Measurements from ENCODE around the gene HCN3. TPM values are rescaled to one million over a fixed set of nuclear protein-coding genes. Genes with fewer than 3 reads are reported as not detected.

The HCN3 gene
- total RNA-seq (ENCODE audit: low replicate concordance): 0.53 and 1.5 TPM in 2 replicates

DNA sequence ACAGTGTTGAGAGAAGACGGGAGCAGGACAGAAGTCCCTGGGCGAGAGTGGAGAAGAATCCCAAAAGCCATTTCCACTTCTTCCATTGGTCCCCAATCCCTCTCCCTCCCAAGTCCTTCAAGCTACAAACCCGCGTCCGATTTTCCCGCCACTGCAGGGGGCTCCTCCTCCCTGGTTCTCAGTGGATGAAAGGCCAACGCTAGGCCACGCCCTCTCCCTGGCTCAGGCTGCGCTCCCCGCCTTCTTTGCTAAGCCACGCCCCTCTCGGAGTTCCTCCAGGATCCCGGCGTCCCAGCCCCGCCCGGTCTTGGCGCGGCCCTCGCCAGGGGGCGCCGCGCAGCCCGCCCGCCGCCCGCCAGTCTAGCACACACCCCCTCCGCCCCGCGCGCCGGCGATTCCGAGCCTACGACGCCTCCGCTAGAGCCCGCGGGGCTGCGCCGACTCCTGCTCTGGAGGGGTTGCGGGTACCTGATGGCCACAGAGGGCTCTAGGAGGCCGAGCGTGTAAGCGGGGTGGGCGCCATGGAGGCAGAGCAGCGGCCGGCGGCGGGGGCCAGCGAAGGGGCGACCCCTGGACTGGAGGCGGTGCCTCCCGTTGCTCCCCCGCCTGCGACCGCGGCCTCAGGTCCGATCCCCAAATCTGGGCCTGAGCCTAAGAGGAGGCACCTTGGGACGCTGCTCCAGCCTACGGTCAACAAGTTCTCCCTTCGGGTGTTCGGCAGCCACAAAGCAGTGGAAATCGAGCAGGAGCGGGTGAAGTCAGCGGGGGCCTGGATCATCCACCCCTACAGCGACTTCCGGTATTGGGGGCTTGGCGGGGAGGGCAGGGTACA is at the start of gene HCN3:
Gene HCN3, plus strand, starts transcription at position 394 of the 832 bp plus-strand sequence. Its CDS starts 128 bp downstream, at position 522.

DNA sequence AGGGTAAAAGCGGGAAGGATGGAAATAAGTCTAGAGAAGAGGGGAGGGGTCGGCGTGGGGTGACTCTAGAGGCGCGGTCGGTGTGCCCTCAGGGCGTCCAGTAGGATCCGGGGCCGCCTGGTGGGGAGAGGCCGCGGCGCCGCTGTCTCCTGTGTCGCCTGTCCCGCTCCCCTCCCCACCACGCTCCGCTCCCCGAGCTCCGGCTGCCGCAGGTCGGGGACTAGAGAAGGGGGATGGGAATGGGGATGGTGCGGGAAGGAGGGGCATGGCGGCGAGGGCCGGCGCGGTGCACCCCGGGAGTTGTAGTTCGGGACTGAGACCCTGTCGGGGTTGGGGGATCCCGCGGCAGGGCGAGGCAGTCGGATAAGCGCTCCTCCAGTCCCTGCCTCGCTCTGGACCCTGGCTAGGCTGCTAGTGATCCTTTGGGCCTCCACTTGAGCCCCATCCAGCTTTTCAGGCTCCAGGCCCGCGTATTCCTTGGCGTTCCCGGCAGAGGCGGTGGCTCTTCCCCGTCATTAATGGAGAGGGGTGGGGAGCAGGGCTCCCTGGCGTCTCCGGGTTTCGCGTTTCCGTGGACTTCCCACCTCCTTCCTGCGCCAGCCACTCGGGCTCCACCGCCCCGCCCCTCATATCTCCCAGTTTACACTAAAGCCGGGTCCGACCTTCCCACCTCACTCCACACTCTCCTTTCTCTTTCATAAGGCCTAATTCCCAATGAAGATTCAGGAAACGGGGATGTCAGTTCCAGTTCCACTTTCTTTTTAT is 21.8 kb upstream of the HCN3 start, which contains the start of gene ENTREP3:
Gene ENTREP3, minus strand, starts transcription at position 241 of the 765 bp plus-strand sequence. CDS start 606 bp downstream, outside the sequence.

DNA sequence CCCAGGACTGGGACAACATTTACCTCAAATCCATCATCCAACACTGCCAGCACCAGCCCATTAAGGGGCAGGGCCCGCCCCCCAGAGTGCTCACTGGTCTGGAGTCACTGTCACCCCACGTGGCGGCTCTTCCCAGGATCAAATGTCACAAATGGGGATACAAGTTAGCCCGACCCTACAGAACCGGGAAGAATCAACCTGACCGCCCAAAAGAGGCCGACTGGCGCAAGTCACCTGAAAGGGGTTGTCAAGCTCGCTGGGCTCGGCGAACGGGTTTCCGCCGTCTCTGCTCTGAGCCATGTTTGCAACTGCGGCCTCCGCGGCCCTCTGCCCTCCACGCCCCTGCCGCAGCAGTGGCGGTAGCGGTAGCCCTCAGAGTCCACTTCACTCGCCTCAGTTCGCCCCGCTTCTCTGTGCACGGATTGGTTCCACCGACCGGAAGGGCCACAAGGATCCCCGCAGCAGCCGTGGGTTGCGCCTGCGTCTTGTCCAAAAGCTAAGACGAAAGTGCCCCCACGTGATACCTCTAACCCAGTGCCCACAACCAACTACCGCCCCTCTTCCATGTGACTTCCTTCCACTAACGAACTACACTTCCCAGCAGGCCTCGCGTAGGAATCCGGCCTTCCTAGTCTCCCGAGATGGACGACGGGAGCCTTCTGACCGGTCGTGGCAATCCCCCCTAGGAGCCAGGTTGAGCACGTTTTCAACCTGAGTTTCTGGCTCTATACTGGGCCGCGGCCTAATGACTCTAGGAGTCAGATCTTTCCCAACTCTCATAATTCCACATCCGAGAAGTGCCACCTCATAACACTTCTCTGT is 15.2 kb upstream of the HCN3 start, which contains the start of gene SCAMP3:
Gene SCAMP3, minus strand, starts transcription at position 509 of the 822 bp plus-strand sequence. Its CDS starts 209 bp downstream, at position 300.

DNA sequence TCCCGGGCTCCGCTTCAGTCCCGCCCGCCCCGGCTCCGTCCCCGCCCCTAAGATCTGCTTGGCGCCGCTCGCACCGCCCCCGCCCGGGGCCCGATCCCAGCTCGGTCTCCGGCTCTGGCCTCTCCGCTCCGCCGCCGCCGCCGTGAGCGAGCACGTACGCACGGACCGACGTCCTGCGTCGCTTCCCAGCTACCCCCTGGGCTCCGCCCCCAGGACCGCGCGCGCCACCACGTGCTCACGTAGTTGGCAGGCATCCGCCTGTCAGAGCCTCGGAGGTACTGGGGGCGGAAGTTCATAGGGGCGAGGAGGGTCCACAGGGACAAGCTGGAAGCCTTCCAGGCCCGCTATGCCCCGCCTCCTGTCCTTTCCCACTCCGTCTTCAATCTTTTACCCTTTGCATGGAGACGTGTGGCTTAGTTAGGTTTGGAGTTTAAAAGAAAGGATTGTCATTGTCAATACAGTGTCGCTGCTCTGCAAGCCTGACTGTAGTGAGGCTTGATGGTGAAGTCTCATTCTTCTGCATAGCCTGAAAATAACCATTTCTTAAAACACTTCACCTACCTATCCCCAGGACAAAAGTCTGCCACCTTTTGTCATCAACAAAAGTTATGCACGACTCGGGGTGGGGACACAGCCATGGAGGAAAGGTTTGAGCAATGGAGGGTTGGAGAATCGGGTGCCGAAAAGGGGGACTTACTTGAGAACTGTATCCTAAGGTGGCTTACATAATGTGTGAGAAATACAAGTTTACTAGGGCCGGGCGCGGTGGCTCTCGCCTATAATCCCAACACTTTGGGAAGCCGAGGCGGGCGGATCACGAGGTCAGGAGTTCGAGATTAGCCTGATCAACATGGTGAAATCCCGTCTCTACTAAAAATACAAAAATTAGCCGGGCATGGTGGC is 3.7 kb upstream of the HCN3 start, which contains the start of gene CLK2:
Gene CLK2, minus strand, starts transcription at position 162 of the 903 bp plus-strand sequence. CDS start 2,527 bp downstream, outside the sequence.

DNA sequence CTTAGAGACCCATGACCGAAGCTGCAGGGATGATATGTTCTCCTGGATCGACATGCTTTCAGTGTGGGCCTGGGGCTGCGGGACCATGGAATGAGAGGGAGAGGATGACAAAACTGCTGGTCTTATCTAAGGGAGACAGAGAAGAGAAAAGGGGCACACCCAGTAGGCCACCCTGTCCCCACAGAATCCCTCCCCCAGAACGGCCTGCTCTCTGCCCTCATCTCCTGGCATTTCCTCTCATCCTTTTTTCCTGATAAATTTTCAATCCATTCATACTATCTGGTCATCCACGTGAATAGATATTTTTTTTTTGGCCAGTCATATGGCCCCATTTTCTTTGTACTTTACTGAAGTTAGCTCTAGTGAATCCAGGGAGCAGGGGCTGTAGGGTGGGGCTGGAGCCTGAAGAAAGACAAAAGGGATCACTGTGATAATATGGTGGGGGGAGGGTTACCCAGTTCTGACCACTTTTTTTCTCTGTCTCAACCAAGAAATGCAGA is 24.1 kb downstream of the HCN3 start, which contains the start of gene PKLR:
Gene PKLR, minus strand, starts transcription at position 97 of the 500 bp plus-strand sequence. Its CDS starts 43 bp downstream, at position 54.

DNA sequence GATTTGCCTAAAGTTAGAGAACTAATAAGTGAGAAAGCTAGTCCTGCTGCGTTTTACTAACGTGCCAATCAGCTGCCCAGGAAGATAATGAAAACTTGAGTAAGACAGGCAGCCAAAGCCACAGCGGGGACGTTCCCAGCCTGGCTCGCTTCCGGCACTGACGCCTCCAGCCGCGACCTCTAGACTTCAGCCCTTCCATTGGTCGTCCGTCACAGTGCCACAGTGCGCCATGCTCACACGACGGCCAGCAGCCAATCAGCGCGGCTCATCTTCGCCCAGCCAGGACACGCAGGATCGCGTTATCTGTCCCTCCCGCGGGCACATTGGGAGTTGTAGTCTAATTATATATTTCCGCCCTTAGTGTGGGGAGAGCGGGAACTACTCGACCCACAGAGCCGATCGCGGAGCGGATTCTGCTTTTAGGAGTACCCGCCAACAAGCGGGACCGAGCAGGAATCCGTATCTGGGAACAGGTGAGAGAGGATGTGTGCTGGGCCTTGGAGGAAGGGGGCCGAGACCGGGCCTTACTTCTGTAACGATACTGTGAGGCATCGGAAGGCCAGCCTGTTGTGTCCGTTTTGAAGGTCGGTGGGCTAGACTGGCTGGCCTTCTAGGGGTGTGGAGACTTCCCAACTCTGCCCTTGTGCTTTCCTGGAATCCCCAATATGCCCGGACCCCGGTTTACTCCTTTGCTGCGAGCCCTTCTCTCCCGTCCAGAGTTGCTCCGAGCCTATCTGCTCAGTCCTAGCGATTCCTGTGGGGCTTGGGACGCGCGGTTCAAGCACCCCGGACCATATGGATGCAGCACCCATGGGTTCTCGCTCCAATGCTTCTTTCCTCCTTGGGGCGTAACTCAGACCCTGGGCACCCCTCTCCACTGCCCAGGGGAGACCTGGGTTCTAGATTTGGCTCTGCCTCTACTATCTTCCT is 31.5 kb downstream of the HCN3 start, which contains the start of gene FDPS:
Gene FDPS, plus strand, starts transcription at position 374 of the 930 bp plus-strand sequence. CDS start 924 bp downstream, outside the sequence.

DNA sequence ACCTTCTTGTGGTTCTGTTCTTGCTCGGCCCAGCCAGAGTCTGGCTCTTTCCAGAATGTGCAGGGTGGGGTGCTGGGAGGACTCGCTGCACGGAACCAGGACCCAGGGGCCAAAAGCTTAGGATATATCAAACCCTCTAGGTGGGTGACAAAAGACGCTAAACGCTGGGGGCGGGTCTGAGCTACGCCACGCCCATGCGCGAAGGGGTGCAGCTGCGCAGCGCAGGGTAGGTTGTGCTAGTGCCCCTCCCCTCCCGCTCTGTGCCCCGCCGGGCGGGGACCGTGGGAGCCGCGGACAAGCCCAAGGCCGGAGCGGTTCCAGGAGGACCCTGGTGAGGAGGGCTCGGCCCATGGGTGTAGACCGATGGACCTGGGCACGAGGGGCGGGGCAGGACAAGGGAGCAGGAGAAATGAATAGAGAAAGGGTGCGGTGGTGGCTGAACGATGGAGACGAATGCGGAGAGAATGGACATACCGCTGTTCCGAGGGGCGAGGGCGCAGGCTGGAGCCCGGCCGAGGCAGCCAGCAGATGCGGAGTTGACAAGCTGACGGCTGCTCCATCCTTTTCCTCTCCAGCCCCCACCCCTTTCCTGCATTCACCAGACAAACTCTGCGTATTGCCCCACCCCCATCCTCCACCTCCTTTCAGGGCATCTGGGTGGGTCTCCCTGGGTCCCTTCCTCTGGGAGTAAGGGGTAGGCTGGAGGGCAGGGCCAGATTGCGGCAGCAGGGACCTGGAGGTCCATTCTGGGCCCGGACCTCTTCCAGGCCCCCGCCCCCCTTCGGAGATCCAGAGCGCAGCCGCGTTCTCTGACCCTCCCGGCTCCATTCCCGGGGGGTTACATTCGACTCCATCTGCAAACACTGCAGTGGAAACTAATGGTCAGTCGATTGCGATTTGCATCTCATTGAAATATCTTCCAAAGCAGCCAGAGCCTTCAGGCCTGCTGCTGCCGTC is 43.7 kb downstream of the HCN3 start, which contains the start of gene RUSC1:
Gene RUSC1, plus strand, starts transcription at position 234 of the 957 bp plus-strand sequence. CDS start 880 bp downstream, outside the sequence.

Other genes with a start within 250 kb of the HCN3 start
- not detected in 2 replicates for gene DCST2, start 243.7 kb upstream of the HCN3 start, total RNA-seq (ENCODE audit: low replicate concordance)
- not detected in 2 replicates for gene DCST1, start 243.6 kb upstream of the HCN3 start, total RNA-seq (ENCODE audit: low replicate concordance)
- 48.2 and 64.5 TPM in 2 replicates for gene ADAM15, start 226.1 kb upstream of the HCN3 start, total RNA-seq (ENCODE audit: low replicate concordance)
- gene EFNA4, start 213.7 kb upstream of the HCN3 start, total RNA-seq (ENCODE audit: low replicate concordance): 1.8 and 5.7 TPM in 2 replicates
- gene EFNA3, start 198.6 kb upstream of the HCN3 start, total RNA-seq (ENCODE audit: low replicate concordance): 0.35 and 0.90 TPM in 2 replicates
- 0.23 and 4.9 TPM in 2 replicates for gene EFNA1, start 149.6 kb upstream of the HCN3 start, total RNA-seq (ENCODE audit: low replicate concordance)
- 17.9 and 32.0 TPM in 2 replicates for gene SLC50A1, start 141.6 kb upstream of the HCN3 start, total RNA-seq (ENCODE audit: low replicate concordance)
- 27.5 and 42.7 TPM in 2 replicates for gene DPM3, start 136.9 kb upstream of the HCN3 start, total RNA-seq (ENCODE audit: low replicate concordance)
- 86.9 and 102 TPM in 2 replicates for gene KRTCAP2, start 104.2 kb upstream of the HCN3 start, total RNA-seq (ENCODE audit: low replicate concordance)
- 1.5 and 3.5 TPM in 2 replicates for gene TRIM46, start 103.6 kb upstream of the HCN3 start, total RNA-seq (ENCODE audit: low replicate concordance)
- gene THBS3, start 69.6 kb upstream of the HCN3 start, total RNA-seq (ENCODE audit: low replicate concordance): 35.0 and 52.5 TPM in 2 replicates
- 30.1 and 45.6 TPM in 2 replicates for gene MTX1, start 68.8 kb upstream of the HCN3 start, total RNA-seq (ENCODE audit: low replicate concordance)
- gene ENTREP3, start 22.0 kb upstream of the HCN3 start, total RNA-seq (ENCODE audit: low replicate concordance): 2.5 and 3.6 TPM in 2 replicates
- gene SCAMP3, start 15.1 kb upstream of the HCN3 start, total RNA-seq (ENCODE audit: low replicate concordance): 16.7 and 30.7 TPM in 2 replicates
- 27.1 and 64.4 TPM in 2 replicates for gene CLK2, start 4.0 kb upstream of the HCN3 start, total RNA-seq (ENCODE audit: low replicate concordance)
- not detected in 2 replicates for gene PKLR, start 24.0 kb downstream of the HCN3 start, total RNA-seq (ENCODE audit: low replicate concordance)
- gene FDPS, start 31.4 kb downstream of the HCN3 start, total RNA-seq (ENCODE audit: low replicate concordance): 100 and 279 TPM in 2 replicates
- 6.0 and 8.2 TPM in 2 replicates for gene RUSC1, start 43.4 kb downstream of the HCN3 start, total RNA-seq (ENCODE audit: low replicate concordance)